ENCODE measurements around the gene CALN1.

Gene CALN1

GRCh38 chr7:72062666-72063065 lies 349.5 kb downstream of the CALN1 start:
- TF ChIP-seq CTCF (IDR thresholded peaks at IDR 0.05; ENCODE audit: low read depth, low read length), result no peak
- no peak for DNase-seq (ENCODE audit: extremely low read depth, low read depth)

- TF ChIP-seq CTCF (IDR thresholded peaks at IDR 0.05; ENCODE audit: low read depth, low read length), result no peak
- DNase-seq (ENCODE audit: extremely low read depth, low read depth), result no peak
Measured at GRCh38 chr7:72059925-72060324, 352.2 kb downstream of the CALN1 start.

- no peak for DNase-seq (ENCODE audit: extremely low read depth, low read depth)
- no peak for TF ChIP-seq CTCF (IDR thresholded peaks at IDR 0.05; ENCODE audit: low read depth, low read length)
Measured at GRCh38 chr7:72058579-72058978, 353.6 kb downstream of the CALN1 start.

- no peak for TF ChIP-seq CTCF (IDR thresholded peaks at IDR 0.05; ENCODE audit: low read depth, low read length)
- no peak for DNase-seq (ENCODE audit: extremely low read depth, low read depth)
Measured at GRCh38 chr7:72057796-72058195, 354.3 kb downstream of the CALN1 start.

GRCh38 chr7:72057231-72057630 lies 354.9 kb downstream of the CALN1 start:
- no peak for TF ChIP-seq CTCF (IDR thresholded peaks at IDR 0.05; ENCODE audit: low read depth, low read length)
- DNase-seq (ENCODE audit: extremely low read depth, low read depth), result no peak

GRCh38 chr7:72055426-72055825 lies 356.7 kb downstream of the CALN1 start:
- no peak for TF ChIP-seq CTCF (IDR thresholded peaks at IDR 0.05; ENCODE audit: low read depth, low read length)
- no peak for DNase-seq (ENCODE audit: extremely low read depth, low read depth)

- no peak for TF ChIP-seq CTCF (IDR thresholded peaks at IDR 0.05; ENCODE audit: low read depth, low read length)
- no peak for DNase-seq (ENCODE audit: extremely low read depth, low read depth)
Measured at GRCh38 chr7:72053292-72053691, 358.8 kb downstream of the CALN1 start.
